HG02981 (cell line): ENCODE measurements around the gene SCO1.
A peak's percentile ranks its signal among the peaks of the same experiment; 100 is the strongest.
"Not testable (repeated sequence)": the region's sequence is repeated elsewhere in the genome, so short reads cannot be mapped to it uniquely, and the experiment has no call there.

Experiments used
- ATAC-seq: cut with Tn5 transposase; IDR thresholded peaks from one replicate; pipeline ENCODE4 v1.9.1; 2021; ENCODE audit warnings: mild to moderate bottlenecking, moderate library complexity; ENCODE audit not compliant: unreplicated experiment

SCO1 gene

GRCh38 chr17:10697092-10698081, at the start of gene SCO1, which contains the start of gene ADPRM:
SCO1 (minus strand) TSS chr17:10697533; CDS start chr17:10697507, 26 bp downstream.
ADPRM (plus strand) TSS chr17:10697594; CDS start chr17:10704927, 7,333 bp downstream.
- ATAC-seq: peak; percentile 94

GRCh38 chr17:10745231-10745630, 47.9 kb upstream of the SCO1 start:
- no peak for ATAC-seq

GRCh38 chr17:10744501-10745000, 47.2 kb upstream of the SCO1 start:
- no peak for ATAC-seq

GRCh38 chr17:10743316-10744009, 46.1 kb upstream of the SCO1 start:
- no peak for ATAC-seq

- no peak for ATAC-seq
Measured at GRCh38 chr17:10742431-10742830, 45.1 kb upstream of the SCO1 start.

- no peak for ATAC-seq
Measured at GRCh38 chr17:10741416-10742135, 44.2 kb upstream of the SCO1 start.

GRCh38 chr17:10739386-10739785, 42.1 kb upstream of the SCO1 start:
- no peak for ATAC-seq

- no peak for ATAC-seq
Measured at GRCh38 chr17:10738521-10739258, 41.4 kb upstream of the SCO1 start.

- no peak for ATAC-seq
Measured at GRCh38 chr17:10737736-10738135, 40.4 kb upstream of the SCO1 start.

GRCh38 chr17:10737168-10737622, 39.9 kb upstream of the SCO1 start:
- no peak for ATAC-seq

- no peak for ATAC-seq
Measured at GRCh38 chr17:10735821-10736220, 38.5 kb upstream of the SCO1 start.

GRCh38 chr17:10735251-10735650, 37.9 kb upstream of the SCO1 start:
- ATAC-seq: no peak

GRCh38 chr17:10733666-10734065, 36.3 kb upstream of the SCO1 start:
- no peak for ATAC-seq

GRCh38 chr17:10732121-10732520, 34.8 kb upstream of the SCO1 start:
- ATAC-seq: not testable (repeated sequence)

GRCh38 chr17:10731408-10731879, 34.1 kb upstream of the SCO1 start:
- no peak for ATAC-seq

- ATAC-seq: not testable (repeated sequence)
Measured at GRCh38 chr17:10730247-10730646, 32.9 kb upstream of the SCO1 start.

GRCh38 chr17:10729334-10730193, 32.2 kb upstream of the SCO1 start, which contains the start of gene TMEM220:
TMEM220 (minus strand) TSS chr17:10730023; CDS start chr17:10729851, 172 bp downstream.
- peak; percentile 48 for ATAC-seq

- no peak for ATAC-seq
Measured at GRCh38 chr17:10728331-10728892, 31.1 kb upstream of the SCO1 start.

- no peak for ATAC-seq
Measured at GRCh38 chr17:10727192-10727591, 29.9 kb upstream of the SCO1 start.
